WTC11 (cell line): Measurements from ENCODE around the gene AASS. TPM values are rescaled to one million over a fixed set of nuclear protein-coding genes. Genes with fewer than 3 reads are reported as not detected.

Source experiments
- ATAC-seq: fragments of 200-7000 bp; cut with Tn5 transposase; 2 replicates; pipeline ENCODE4 v1.10.0; 2021; ENCODE audit warnings: mild to moderate bottlenecking, moderate library complexity
- CTCF ChIA-PET: fragments of 300-600 bp; sonication (Branson Sonifier 250); formaldehyde crosslinking; loops from one replicate; lab custom pipeline; 2021; ENCODE audit warnings: antibody characterized with exemption; lab: Charles Lee
- POLR2A ChIA-PET: fragments of 350-600 bp; sonication (Branson Sonifier 250); formaldehyde crosslinking; loops from one replicate; lab custom pipeline; 2021; ENCODE audit warnings: antibody characterized with exemption; lab: Charles Lee
- DNase-seq: peaks from one replicate; pipeline ENCODE4 v3.0.0; 2021; ENCODE audit warnings: low spot score
- H3K27ac Mint-ChIP-seq: 2 replicates; pipeline ENCODE4 v1.8.0; 2021; ENCODE audit warnings: mixed read lengths
- H3K27me3 Mint-ChIP-seq: 2 replicates; pipeline ENCODE4 v1.8.0; 2021; ENCODE audit warnings: low read depth, mild to moderate bottlenecking, moderate library complexity, mixed read lengths
- H3K36me3 Mint-ChIP-seq: 2 replicates; pipeline ENCODE4 v1.8.0; 2021; ENCODE audit warnings: mixed read lengths
- H3K4me1 Mint-ChIP-seq: 2 replicates; pipeline ENCODE4 v1.8.0; 2022; ENCODE audit warnings: mixed read lengths
- H3K4me3 Mint-ChIP-seq: 2 replicates; pipeline ENCODE4 v1.8.0; 2021; ENCODE audit warnings: mild to moderate bottlenecking, moderate library complexity, mixed read lengths
- H3K9me3 Mint-ChIP-seq: 2 replicates; pipeline ENCODE4 v1.8.0; 2021; ENCODE audit warnings: mixed read lengths
- AR ChIP-seq: fragments of 250-450 bp; sonication (Bioruptor Pico); IDR thresholded peaks from 2 replicates; pipeline ENCODE4 v1.9.0; 2021; ENCODE audit warnings: mild to moderate bottlenecking
- ATF1 ChIP-seq: sonication (generic); formaldehyde crosslinking; IDR thresholded peaks from 2 replicates; pipeline ENCODE4 v1.8.1; 2023; ENCODE audit warnings: mild to moderate bottlenecking, moderate library complexity, missing genetic modification reagents
- ATF3 ChIP-seq: sonication (generic); formaldehyde crosslinking; conservative IDR thresholded peaks from 2 replicates; pipeline ENCODE4 v1.8.1; 2022; ENCODE audit warnings: mild to moderate bottlenecking, missing genetic modification reagents
- E2F4 ChIP-seq: sonication (generic); formaldehyde crosslinking; IDR thresholded peaks from 2 replicates; pipeline ENCODE4 v1.8.1; 2022; ENCODE audit warnings: low read depth, mild to moderate bottlenecking, moderate library complexity, missing genetic modification reagents, borderline replicate concordance
- E2F5 ChIP-seq: sonication (generic); formaldehyde crosslinking; IDR thresholded peaks from 2 replicates; pipeline ENCODE4 v1.8.1; 2022; ENCODE audit warnings: mild to moderate bottlenecking, moderate library complexity, missing genetic modification reagents
- GTF2I ChIP-seq: fragments of 250-450 bp; sonication (Bioruptor Pico); conservative IDR thresholded peaks from 2 replicates; pipeline ENCODE4 v1.4.0; 2021; ENCODE audit warnings: mild to moderate bottlenecking
- MXD4 ChIP-seq: fragments of 250-450 bp; sonication (Bioruptor Pico); IDR thresholded peaks from 2 replicates; pipeline ENCODE4 v1.8.0; 2021; ENCODE audit warnings: mild to moderate bottlenecking, moderate library complexity, borderline replicate concordance
- NFATC4 ChIP-seq: fragments of 250-450 bp; sonication (Bioruptor Pico); IDR thresholded peaks from 2 replicates; pipeline ENCODE4 v1.9.0; 2021; ENCODE audit warnings: mild to moderate bottlenecking
- NFYB ChIP-seq: sonication (generic); formaldehyde crosslinking; conservative IDR thresholded peaks from 2 replicates; pipeline ENCODE4 v1.8.0; 2022; ENCODE audit warnings: low read depth, missing genetic modification reagents
- NR3C1 ChIP-seq: sonication (generic); formaldehyde crosslinking; conservative IDR thresholded peaks from 2 replicates; pipeline ENCODE4 v1.8.1; 2023; ENCODE audit warnings: low read depth, mild to moderate bottlenecking, missing genetic modification reagents
- RORB ChIP-seq: fragments of 250-450 bp; sonication (Bioruptor Pico); IDR thresholded peaks from 2 replicates; pipeline ENCODE4 v1.9.0; 2021; ENCODE audit warnings: mild to moderate bottlenecking
- USF2 ChIP-seq: sonication (generic); formaldehyde crosslinking; IDR thresholded peaks from 2 replicates; pipeline ENCODE4 v1.8.1; 2023; ENCODE audit warnings: mild to moderate bottlenecking, missing genetic modification reagents, moderate library complexity
- ZNF263 ChIP-seq: sonication (generic); formaldehyde crosslinking; IDR thresholded peaks from 2 replicates; pipeline ENCODE4 v1.8.1; 2022; ENCODE audit warnings: low read depth, mild to moderate bottlenecking, moderate library complexity, missing genetic modification reagents
- ZNF416 ChIP-seq: fragments of 250-450 bp; sonication (Bioruptor Pico); IDR thresholded peaks from 2 replicates; pipeline ENCODE4 v1.9.0; 2021; ENCODE audit warnings: mild to moderate bottlenecking, inconsistent platforms
- ZNF532 ChIP-seq: fragments of 250-450 bp; sonication (Bioruptor Pico); IDR thresholded peaks from 2 replicates; pipeline ENCODE4 v1.9.0; 2021; ENCODE audit warnings: mild to moderate bottlenecking, borderline replicate concordance
- ZNF671 ChIP-seq: fragments of 250-450 bp; sonication (Bioruptor Pico); IDR thresholded peaks from 2 replicates; pipeline ENCODE4 v1.8.0; 2021; ENCODE audit warnings: mild to moderate bottlenecking
- ZSCAN18 ChIP-seq: fragments of 250-450 bp; sonication (Bioruptor Pico); IDR thresholded peaks from 2 replicates; pipeline ENCODE4 v2.1.2; 2022; ENCODE audit warnings: mild to moderate bottlenecking, moderate library complexity
- total RNA-seq: library from RNA; stranded (reverse); gene quantifications from 3 replicates; pipeline ENCODE4 v1.2.3, GENCODE V29; 2021

Gene AASS
- total RNA-seq, 1 experiment from 2014 or later, result 308 TPM

GRCh38 chr7:122073635-122074034, 70.4 kb downstream of the AASS start (continued):
- no peak for TF ChIP-seq ZSCAN18
- no peak for TF ChIP-seq E2F4 (CRISPR knock-in tag)
- TF ChIP-seq USF2 (CRISPR knock-in tag), result no peak
- no peak for TF ChIP-seq ATF3
- no peak for TF ChIP-seq GTF2I (CRISPR knock-in tag)
- no peak for TF ChIP-seq NR3C1 (CRISPR knock-in tag)
- no peak for TF ChIP-seq RORB (CRISPR knock-in tag)
- no peak for TF ChIP-seq MXD4 (CRISPR knock-in tag)
- no peak for TF ChIP-seq ZNF263 (CRISPR knock-in tag)
- TF ChIP-seq NFYB (CRISPR knock-in tag), result no peak
- TF ChIP-seq E2F5 (CRISPR knock-in tag), result no peak

- peaks cover 19% of the 10 kb centered on the region for H3K4me1 Mint-ChIP-seq
- TF ChIP-seq ZNF671 (CRISPR knock-in tag) (0 out of 2 replicates have a peak, but pooled peaks have one; percentile 9), ZNF416 (CRISPR knock-in tag) (0 out of 2 replicates have a peak, but pooled peaks have one; percentile 39), NFATC4 (CRISPR knock-in tag) (0 out of 2 replicates have a peak, but pooled peaks have one; percentile 25), AR (CRISPR knock-in tag) (0 out of 2 replicates have a peak, but pooled peaks have one; percentile 3), ATF3 (no peak), E2F4 (CRISPR knock-in tag) (no peak), ZNF532 (CRISPR knock-in tag) (peak; percentile 28; the same call in 1 of the 2 replicates), ATF1 (CRISPR knock-in tag) (no peak)
- no peak overlapping the region for H3K4me3 Mint-ChIP-seq
- peaks cover 37% of the 10 kb centered on the region for H3K36me3 Mint-ChIP-seq
- H3K9me3 Mint-ChIP-seq, result 0 out of 2 replicates have a peak, but pooled peaks cover 7% of the 10 kb centered on the region
- peak overlapping the region; percentile 11; the same call in 1 of the 2 replicates for H3K27ac Mint-ChIP-seq
- CTCF ChIA-PET, result no interaction called here
- POLR2A ChIA-PET, result no interaction called here
- DNase-seq (no peak), ATAC-seq (no peak)
- H3K27me3 Mint-ChIP-seq, result no peaks in the 10 kb centered on the region
Observed at GRCh38 chr7:122072924-122073599, 71.0 kb downstream of the AASS start.
